Measurements from ENCODE around the gene GPER1. TPM values are rescaled to one million over a fixed set of nuclear protein-coding genes. Genes with fewer than 3 reads are reported as not detected.
"Not testable (repeated sequence)": the region's sequence is repeated elsewhere in the genome, so short reads cannot be mapped to it uniquely, and the experiment has no call there.

The GPER1 gene
- polyA plus RNA-seq, 1 experiment: 1.4 TPM

DNA sequence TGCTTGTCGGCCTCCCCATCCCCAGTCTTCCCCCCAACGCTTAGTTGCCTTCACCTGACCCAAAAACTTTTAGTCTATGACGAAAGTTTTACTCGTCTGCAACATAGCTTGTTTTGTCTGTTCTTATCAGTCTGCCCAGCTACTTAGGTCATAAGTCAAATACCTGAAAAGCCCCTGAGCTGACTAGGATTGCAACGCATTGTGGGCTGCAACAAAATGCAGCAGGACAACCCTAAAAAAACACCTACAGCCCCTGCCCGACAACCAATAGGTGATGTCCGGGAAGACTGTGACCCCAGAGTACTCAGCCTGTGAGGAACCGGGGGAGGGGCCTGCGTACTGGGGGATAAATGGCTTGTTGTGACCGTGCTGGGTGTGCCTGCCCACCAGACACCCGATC, 19.3 kb upstream of the GPER1 start:
- DNase-seq (ENCODE audit: low read depth, low spot score): no peak
- Histone ChIP-seq H3K9me3 (ENCODE audit: control insufficient read depth, insufficient read depth, low read length) (peaks cover 14% of the 10 kb centered on the region; the same call in 1 of the 2 replicates), H3K27ac (ENCODE audit: low read depth, low read length) (no peak overlapping the region), H3K27me3 (ENCODE audit: control insufficient read depth, insufficient read depth, low read length) (no peaks in the 10 kb centered on the region), H3K4me3 (ENCODE audit: low read depth, low read length) (no peak overlapping the region)
- TF ChIP-seq, protein P1, sequence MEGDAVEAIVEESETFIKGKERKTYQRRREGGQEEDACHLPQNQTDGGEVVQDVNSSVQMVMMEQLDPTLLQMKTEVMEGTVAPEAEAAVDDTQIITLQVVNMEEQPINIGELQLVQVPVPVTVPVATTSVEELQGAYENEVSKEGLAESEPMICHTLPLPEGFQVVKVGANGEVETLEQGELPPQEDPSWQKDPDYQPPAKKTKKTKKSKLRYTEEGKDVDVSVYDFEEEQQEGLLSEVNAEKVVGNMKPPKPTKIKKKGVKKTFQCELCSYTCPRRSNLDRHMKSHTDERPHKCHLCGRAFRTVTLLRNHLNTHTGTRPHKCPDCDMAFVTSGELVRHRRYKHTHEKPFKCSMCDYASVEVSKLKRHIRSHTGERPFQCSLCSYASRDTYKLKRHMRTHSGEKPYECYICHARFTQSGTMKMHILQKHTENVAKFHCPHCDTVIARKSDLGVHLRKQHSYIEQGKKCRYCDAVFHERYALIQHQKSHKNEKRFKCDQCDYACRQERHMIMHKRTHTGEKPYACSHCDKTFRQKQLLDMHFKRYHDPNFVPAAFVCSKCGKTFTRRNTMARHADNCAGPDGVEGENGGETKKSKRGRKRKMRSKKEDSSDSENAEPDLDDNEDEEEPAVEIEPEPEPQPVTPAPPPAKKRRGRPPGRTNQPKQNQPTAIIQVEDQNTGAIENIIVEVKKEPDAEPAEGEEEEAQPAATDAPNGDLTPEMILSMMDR (IDR thresholded peaks at IDR 0.05; ENCODE audit: low read depth, low read length): no peak
- CTCF ChIA-PET: interaction anchor here (5.2 kb wide), 1 partner anchor 75 kb away, joined by 182 read pairs; no protein-coding TSS in a partner anchor
- POLR2A ChIA-PET: no interaction called here

DNA sequence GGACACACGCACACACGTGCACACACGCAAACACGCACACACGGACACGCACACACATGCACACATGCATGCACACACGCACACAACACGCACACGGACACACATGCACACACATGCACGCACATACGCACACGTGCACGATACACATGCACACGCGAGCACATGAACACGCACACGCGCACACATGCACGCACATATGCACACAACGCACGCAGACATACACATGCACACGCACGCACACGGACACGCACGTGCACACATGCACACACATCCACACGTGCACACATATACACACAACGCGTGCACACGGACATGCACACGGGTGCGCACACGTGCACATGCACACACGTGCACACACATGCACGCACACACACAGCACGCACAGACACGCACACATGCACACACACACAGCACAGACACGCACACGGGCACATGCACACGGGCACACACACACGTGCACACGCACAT, 17.3 kb upstream of the GPER1 start:
- Histone ChIP-seq H3K9me3 (ENCODE audit: control insufficient read depth, insufficient read depth, low read length) (peaks cover 14% of the 10 kb centered on the region; the same call in 1 of the 2 replicates), H3K4me3 (ENCODE audit: low read depth, low read length) (no peak overlapping the region), H3K27ac (ENCODE audit: low read depth, low read length) (no peak overlapping the region), H3K27me3 (ENCODE audit: control insufficient read depth, insufficient read depth, low read length) (no peaks in the 10 kb centered on the region)
- POLR2A ChIA-PET: no interaction called here
- CTCF ChIA-PET: no interaction called here
- no peak for DNase-seq (ENCODE audit: low read depth, low spot score)
- TF ChIP-seq, protein P1 (IDR thresholded peaks at IDR 0.05; ENCODE audit: low read depth, low read length): no peak

DNA sequence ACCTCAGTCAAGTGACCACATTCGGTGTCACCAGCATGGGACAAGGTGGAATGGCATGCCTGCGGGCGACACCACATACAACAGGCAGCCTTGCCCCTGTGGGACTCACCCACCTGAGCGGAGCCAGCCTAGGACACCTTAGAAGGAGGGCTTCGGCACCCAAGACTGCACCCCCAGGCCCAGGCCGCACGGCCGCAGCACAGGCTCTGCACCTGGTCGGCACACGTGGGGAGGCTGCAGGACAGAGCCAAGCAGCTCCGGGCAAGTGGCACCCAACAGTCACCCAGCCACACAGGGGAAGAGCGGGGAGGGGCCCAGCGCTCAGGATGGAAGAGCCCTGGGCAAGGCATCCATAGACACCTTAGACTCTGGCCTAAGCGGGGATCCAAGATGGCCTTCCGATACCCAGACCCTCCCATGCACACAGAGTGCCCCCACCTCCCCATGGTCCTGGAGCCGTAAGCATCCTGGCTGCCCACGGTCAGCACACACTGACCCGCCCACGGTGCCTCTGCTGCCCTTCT, 16.1 kb upstream of the GPER1 start:
- ChIA-PET CTCF (interaction anchor here (0.9 to 1.5 kb wide), 2 partner anchors 16 to 79 kb away, joined by 3 to 8 read pairs; no protein-coding TSS in a partner anchor), POLR2A (no interaction called here)
- H3K27me3 ChIP-seq (ENCODE audit: control insufficient read depth, insufficient read depth, low read length): no peaks in the 10 kb centered on the region
- TF ChIP-seq, protein P1 (IDR thresholded peaks at IDR 0.05; ENCODE audit: low read depth, low read length): no peak
- DNase-seq (ENCODE audit: low read depth, low spot score): no peak
- peaks cover 14% of the 10 kb centered on the region; the same call in 1 of the 2 replicates for H3K9me3 ChIP-seq (ENCODE audit: control insufficient read depth, insufficient read depth, low read length)
- H3K4me3 ChIP-seq (ENCODE audit: low read depth, low read length): no peak overlapping the region
- H3K27ac ChIP-seq (ENCODE audit: low read depth, low read length): no peak overlapping the region

DNA sequence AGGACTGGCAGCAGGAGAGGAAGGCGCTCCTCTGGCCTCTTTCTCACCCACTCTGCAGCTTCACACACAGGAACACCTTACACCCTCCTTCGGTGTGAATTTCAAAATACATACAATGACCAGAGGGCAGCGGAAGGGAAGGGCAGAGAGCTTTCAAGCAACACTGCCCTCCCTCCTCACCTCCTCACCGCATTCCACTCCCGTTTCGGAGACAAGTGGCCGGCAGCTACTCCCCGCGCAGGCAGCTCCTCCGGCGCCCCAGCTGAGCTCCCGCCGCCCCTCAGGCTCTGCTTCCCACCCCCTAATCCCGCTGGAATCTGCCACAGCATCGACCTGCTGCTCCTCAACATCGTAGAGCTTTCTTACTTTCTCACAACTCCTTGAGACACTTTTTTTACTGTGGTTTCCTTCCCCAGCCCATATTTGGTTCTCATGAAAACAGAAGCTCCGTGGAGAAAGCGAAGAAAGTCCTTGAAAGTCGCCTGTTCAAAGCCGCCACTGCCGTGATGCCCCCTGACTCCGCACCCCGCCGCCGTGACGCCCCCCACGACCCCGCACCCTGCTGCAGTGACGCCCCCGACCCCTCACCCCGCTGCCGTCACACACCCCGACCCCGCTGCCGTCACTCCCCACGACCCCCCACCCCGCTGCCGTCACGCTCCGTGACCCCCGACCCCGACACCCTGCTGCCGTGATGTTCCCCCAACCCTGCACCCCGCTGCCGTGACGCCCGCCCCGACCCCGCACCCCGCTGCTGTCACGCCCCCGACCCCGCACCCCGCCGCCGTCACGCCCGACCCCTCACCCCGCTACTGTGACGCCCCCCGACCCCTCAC, 14.6 kb upstream of the GPER1 start:
- CTCF ChIA-PET: interaction anchor here (0.9 to 1.5 kb wide), 2 partner anchors 13 to 80 kb away, joined by 5 to 8 read pairs; no protein-coding TSS in a partner anchor

DNA sequence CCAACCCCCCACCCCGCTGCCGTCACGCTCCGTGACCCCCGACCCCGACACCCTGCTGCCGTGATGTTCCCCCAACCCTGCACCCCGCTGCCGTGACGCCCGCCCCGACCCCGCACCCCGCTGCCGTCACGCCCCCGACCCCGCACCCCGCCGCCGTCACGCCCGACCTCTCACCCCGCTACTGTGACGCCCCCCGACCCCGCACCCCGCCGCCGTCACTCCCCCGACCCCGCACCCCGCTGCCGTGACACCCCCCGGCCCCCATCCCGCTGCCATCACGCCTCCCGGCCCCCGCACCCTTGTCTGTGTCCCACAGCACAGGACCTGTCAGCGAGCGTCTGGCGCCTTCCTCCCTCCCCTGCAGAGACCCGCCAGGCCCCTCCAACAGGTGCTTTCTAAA, 13.9 kb upstream of the GPER1 start:
- H3K4me3 ChIP-seq (ENCODE audit: low read depth, low read length); POLR2A ChIA-PET; DNase-seq (ENCODE audit: low read depth, low spot score); H3K27ac ChIP-seq (ENCODE audit: low read depth, low read length); H3K27me3 ChIP-seq (ENCODE audit: control insufficient read depth, insufficient read depth, low read length): not testable (repeated sequence)
- H3K9me3 ChIP-seq (ENCODE audit: control insufficient read depth, insufficient read depth, low read length): peaks cover 14% of the 10 kb centered on the region; the same call in 1 of the 2 replicates
- CTCF ChIA-PET: interaction anchor here (1.7 kb wide), 1 partner anchor 8 kb away, joined by 6 read pairs; no protein-coding TSS in a partner anchor

More for the DNA sequence above, 14.6 kb upstream of the GPER1 start:
- Histone ChIP-seq H3K4me3 (ENCODE audit: low read depth, low read length) (no peak overlapping the region), H3K27me3 (ENCODE audit: control insufficient read depth, insufficient read depth, low read length) (no peaks in the 10 kb centered on the region), H3K9me3 (ENCODE audit: control insufficient read depth, insufficient read depth, low read length) (peaks cover 14% of the 10 kb centered on the region; the same call in 1 of the 2 replicates), H3K27ac (ENCODE audit: low read depth, low read length) (no peak overlapping the region)
- TF ChIP-seq, protein P1 (IDR thresholded peaks at IDR 0.05; ENCODE audit: low read depth, low read length): no peak
- POLR2A ChIA-PET: interaction anchor here (0.6 kb wide), 1 partner anchor 123 kb away, joined by 4 read pairs; no protein-coding TSS in a partner anchor
- no peak for DNase-seq (ENCODE audit: low read depth, low spot score)

Measured in AG04450 (cell line).